VCaP (cell line): Measurements from ENCODE around the gene ZBTB16.

Experiments used
- H3K27ac ChIP-seq: fragments of 450-650 bp; 2 replicates; pipeline ENCODE4 v1.5.1; 2017
- CTCF ChIP-seq: fragments of 450-650 bp; conservative IDR thresholded peaks from 2 replicates; pipeline ENCODE4 v1.5.1; 2017; ENCODE audit warnings: mild to moderate bottlenecking, moderate library complexity

Gene ZBTB16

GRCh38 chr11:114099392-114100178 is 40.1 kb downstream of the ZBTB16 start:
- peak overlapping the region; percentile 67 for H3K27ac ChIP-seq

GRCh38 chr11:114102993-114103896 is 43.7 kb downstream of the ZBTB16 start:
- H3K27ac ChIP-seq: peak overlapping the region; percentile 7; the same call in 1 of the 2 replicates
- no peak for TF ChIP-seq CTCF

More at GRCh38 chr11:114099392-114100178, 40.1 kb downstream of the ZBTB16 start:
- TF ChIP-seq CTCF: no peak

DNA sequence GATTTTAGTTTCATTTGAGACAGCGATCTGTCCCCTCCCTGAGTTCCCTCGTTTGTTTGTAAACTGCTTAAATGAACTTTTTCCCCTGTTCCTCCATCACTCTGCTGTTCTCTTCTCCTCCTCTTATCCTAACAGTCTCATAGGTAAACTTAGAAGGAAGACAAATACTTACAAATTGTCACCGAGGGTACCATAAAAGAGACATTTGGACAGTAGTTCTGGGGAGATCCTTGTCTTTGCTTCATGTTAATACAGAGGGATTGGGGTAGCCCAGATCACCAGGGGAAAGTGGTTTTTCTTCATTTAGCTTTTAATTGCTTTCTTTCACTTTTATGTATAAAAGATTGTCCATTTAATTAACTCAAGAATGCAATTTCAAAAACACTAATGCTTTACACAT is 46.1 kb downstream of the ZBTB16 start:
- TF ChIP-seq CTCF: no peak
- H3K27ac ChIP-seq: peak overlapping the region; percentile 0; the same call in 1 of the 2 replicates

GRCh38 chr11:114106047-114106446 is 46.5 kb downstream of the ZBTB16 start:
- H3K27ac ChIP-seq: peak overlapping the region; percentile 0; the same call in 1 of the 2 replicates
- no peak for TF ChIP-seq CTCF

DNA sequence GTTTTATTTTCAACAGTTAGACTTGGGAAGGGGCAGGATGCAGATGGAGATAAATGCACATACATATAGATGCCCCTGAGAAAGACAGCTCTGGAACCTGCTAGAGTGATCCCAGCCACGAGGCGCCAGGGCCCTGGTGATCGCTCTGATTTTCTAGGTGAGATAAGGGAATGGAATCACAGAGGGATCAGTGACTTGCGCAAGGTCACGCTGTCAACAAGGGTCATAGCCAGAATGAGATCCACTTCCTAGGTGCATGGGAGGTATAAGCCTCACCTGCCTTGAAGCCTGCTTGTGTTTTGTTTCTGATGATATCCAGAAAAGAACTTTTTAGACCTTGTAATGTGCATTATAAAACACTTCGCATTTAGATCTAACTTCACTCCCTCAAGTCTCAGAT is 47.5 kb downstream of the ZBTB16 start:
- no peak for TF ChIP-seq CTCF
- peak overlapping the region; percentile 4; the same call in 1 of the 2 replicates for H3K27ac ChIP-seq

GRCh38 chr11:114108501-114109205 is 49.1 kb downstream of the ZBTB16 start:
- peak overlapping the region; percentile 72 for H3K27ac ChIP-seq
- TF ChIP-seq CTCF: no peak
